GM18507 (cell line): ENCODE measurements around the gene NCR1.
"Not testable (repeated sequence)": the region's sequence is repeated elsewhere in the genome, so short reads cannot be mapped to it uniquely, and the experiment has no call there.

Experiments
- DNase-seq: peaks from one replicate; pipeline ENCODE4 v3.0.0; 2011; ENCODE audit warnings: low read depth; ENCODE audit not compliant: insufficient read length; ENCODE audit errors: extremely low spot score
- FAIRE-seq: peaks from 2 replicates; lab custom pipeline; 2011; peaks lifted over from hg19 to GRCh38; lab: Jason Lieb, UNC

Gene NCR1, protein sequence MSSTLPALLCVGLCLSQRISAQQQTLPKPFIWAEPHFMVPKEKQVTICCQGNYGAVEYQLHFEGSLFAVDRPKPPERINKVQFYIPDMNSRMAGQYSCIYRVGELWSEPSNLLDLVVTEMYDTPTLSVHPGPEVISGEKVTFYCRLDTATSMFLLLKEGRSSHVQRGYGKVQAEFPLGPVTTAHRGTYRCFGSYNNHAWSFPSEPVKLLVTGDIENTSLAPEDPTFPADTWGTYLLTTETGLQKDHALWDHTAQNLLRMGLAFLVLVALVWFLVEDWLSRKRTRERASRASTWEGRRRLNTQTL

DNA sequence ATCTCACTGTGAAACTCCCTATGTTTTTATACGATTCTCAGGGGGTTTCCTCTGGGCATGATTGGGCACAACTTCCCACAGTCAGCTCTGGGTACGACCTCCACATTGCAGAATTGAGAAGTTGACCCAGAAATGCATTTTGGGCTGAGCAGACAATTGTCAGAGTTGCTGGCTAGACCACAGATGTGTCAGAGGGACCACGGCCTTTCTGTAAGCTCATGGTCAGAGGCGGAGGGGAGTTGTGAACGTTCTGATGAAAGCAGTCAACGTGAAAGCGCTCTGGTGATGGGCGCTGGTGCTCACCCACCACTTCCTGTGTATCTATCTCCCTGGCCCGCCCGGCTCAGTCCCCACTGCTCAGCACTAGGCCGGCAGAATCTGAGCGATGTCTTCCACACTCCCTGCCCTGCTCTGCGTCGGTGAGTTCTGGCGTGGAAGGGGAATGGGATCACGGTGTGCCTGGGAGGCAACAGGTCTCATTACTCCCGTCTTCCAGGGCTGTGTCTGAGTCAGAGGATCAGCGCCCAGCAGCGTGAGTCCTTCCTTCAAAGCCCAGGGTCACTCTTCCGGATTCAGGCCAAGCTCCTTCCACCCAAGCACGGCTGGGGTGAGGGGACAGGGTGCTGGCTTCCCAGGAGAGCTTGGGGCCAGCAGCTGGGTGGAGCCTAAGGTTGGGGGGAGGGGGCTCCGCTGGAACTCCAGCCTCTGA lies at the start of gene NCR1:
NCR1 (plus strand) TSS at position 346 of the 709 bp plus-strand sequence; CDS start at position 386, 40 bp downstream.
- DNase-seq (no peak), FAIRE-seq (no peak)

DNA sequence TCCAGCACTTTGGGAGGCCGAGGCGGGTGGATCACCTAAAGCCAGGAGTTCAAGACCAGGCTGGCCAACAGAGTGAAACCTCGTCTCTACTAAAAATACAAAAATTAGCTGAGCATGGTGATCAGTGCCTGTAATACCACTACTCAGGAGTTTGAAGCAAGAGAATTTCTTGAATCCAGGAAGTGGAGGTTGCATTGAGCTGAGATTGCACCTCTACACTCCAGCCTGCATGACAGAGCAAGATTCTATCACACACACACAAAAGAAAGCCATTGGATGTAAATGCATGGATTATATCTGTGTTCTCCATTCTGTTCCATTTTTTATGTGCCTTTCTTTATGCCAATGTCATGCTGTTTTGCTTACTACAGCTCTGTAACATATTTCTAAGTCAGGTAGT lies 47.5 kb upstream of the NCR1 start:
- FAIRE-seq, DNase-seq: not testable (repeated sequence)

DNA sequence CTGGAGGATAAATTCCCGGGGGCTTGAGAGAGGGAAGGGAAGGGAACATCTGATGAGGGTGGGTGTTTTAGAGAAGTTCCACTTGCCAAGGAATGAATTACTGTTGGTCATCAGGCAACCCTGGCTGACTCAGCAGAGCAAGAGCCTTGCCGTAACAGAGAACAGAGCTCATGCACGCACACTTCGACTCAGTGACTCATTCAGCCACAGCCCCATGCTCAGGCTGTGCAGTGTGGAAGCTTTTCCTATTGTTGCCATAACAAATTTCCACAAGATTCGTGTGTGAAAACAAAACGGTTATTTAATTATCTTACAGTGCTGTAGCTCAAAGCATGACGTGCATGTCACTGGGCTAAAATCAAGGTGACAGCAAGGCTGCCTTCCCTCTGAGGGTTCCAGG lies 46.5 kb upstream of the NCR1 start:
- FAIRE-seq: not testable (repeated sequence)

DNA sequence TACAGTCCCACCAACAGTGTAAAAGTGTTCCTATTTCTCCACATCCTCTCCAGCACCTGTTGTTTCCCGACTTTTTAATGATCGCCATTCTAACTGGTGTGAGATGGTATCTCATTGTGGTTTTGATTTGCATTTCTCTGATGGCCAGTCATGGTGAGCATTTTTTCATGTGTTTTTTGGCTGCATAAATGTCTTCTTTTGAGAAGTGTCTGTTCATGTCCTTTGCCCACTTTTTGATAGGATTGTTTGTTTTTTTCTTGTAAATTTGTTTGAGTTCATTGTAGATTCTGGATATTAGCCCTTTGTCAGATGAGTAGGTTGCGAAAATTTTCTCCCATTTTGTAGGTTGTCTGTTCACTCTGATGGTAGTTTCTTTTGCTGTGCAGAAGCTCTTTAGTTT lies 42.5 kb upstream of the NCR1 start:
- FAIRE-seq: not testable (repeated sequence)

More for the DNA sequence above, 46.5 kb upstream of the NCR1 start:
- not testable (repeated sequence) for DNase-seq

DNA sequence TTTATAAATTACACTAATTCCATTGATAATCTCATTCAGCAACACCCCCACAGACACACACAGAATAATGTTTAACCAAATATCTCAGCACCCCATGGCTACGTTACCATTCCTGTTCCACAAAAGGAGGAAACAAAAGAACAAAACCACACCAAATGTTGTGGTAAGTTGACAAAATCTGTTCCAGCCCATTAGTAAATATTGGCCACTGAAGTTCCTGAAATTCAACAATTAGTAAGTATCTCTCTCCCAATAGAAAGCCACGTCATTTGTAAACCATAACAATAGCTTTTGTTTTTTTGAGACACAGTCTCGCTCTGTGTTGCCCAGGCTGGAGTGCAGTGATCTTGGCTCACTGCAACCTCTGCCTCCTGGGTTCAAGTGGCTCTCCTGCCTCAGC lies 34.3 kb upstream of the NCR1 start:
- DNase-seq (no peak), FAIRE-seq (no peak)

More for the DNA sequence above, 42.5 kb upstream of the NCR1 start:
- DNase-seq: not testable (repeated sequence)

DNA sequence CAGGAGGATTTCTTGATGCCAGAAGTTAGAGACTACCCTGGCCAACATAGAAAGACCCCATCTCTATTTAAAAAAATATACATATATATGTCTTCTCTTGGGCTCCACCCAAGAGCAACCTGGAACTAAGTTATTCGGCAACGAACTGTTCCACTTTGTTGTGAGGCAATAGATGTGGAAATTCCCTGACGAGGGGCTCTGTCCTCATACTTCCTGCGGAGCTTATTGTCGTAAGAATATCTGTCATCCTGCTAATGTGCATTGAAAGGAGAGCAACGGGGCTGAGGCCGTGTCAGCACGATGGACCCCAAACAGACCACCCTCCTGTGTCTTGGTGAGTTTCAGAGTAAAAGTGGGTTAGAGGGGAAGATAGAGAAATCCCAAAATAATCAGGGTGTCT lies 32.0 kb upstream of the NCR1 start, which contains the start of gene FCAR:
FCAR (plus strand) TSS at position 246 of the 400 bp plus-strand sequence; CDS start at position 301, 55 bp downstream.
- no peak for DNase-seq
- no peak for FAIRE-seq

DNA sequence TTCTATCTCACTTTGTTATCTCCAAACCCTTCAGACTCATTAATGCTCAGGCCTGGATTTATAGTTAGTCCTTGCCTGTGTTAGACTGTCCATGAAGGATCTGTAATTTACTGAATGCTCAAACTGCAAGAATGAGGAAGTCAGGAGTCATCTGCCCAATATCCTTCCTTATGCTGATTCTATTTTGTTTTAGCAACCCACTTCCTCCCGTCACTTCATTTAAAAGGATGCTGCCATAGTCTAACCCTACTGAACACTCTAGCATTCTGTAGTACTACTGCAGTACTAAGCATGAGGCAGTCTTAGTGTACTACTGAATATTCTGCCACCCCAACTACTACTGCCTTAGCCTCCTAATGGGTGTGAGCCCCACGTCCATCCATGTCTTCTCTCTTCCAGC lies 30.4 kb upstream of the NCR1 start:
- FAIRE-seq: no peak
- no peak for DNase-seq

DNA sequence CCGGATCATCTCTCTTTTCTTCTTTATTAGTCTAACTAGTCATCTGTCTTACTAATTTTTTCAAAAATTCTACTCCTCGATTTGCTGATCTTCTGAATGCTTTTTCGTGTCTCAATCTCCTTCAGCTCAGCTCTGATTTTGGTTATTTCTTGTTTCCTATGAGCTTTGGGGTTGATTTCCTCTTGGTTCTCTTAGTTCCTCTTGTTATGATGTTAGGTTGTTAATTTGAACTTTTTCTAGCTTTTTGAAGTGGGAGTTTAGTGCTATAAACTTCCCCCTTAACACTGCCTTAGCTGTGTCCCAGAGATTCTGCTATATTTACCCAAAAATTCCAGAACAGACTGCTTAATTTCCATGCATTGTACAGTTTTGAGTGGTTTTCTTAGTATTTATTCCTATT lies 28.5 kb upstream of the NCR1 start:
- FAIRE-seq: no peak

DNA sequence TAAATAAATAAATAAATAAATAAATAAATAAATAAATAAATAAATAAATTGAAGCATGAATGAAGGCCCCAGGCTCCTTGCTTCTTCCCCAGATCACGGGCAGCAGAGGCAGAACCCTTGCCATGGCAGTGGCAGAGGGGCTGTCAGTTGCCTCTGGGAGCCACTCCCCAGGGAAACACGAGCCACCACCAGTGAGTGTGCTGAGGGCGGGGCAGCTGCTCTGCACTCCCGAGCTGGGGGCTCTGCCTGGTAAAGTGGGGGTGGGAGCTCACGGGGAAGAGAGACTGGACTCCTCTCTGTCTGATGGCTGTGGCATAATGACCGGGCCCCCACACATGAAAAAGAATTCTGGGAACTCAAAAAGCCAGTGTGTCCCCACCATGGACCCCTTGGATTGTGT lies 24.1 kb upstream of the NCR1 start:
- FAIRE-seq (no peak), DNase-seq (no peak)

More for the DNA sequence above, 28.5 kb upstream of the NCR1 start:
- DNase-seq: no peak

DNA sequence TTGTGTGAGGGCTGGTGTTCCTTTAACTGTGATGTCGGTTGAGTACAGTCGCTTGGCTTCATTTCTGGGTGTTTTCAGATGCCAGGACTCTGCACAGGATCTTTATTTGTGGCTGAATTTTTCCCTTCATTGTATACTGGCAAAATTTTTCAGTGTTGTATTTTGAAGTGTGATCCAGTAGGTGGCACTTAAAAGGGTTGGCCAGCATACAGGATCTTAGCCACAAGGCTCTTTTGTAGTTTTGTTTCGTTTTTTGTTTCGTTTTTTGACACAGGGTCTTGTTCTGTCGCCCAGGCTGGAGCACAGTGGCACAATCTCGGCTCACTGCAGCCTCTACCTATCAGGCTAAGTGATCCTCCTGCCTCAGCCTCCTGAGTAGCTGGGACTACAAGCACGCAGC lies 23.2 kb upstream of the NCR1 start:
- FAIRE-seq (peak; percentile 85), DNase-seq (peak; percentile 15)

DNA sequence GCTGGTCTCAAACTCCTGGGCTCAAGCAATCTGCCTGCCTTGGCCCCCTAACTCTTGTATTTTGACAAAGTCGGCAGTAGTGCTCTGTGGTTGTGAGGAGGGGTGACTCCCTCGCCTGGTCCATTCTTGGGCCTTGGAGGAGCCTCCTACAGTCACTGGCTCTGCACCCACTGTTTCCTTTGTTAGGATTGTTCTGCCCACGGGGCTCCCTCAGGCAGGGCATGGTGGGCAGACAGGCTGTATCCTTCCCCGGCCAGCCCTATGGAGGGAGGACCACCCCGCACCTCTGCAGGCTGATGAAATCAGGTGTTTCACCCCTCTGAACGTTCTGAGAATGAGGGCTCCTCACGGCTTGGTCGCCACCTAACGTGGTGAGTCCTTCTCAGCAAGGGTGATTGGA lies 22.7 kb upstream of the NCR1 start:
- FAIRE-seq: no peak
- no peak for DNase-seq

DNA sequence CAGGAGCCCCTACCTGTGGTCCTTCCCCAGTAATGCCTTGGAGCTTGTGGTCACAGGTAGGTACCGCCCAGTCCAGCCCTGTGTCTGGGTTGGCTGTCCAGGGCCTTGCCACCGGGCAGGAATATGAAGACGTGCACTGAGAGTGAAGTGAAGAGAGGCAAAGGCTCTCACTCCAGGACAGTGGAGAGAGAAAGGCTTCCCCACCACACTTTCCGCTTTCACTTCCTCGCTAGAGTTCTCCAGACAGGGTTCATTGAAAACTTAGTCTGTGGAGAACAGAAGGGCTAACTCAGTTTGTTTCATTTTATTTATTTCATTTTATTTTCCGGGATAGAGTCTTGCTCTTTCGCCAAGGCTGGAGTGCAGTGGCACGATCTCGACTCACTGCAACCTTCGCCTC lies 17.7 kb upstream of the NCR1 start:
- FAIRE-seq: no peak

DNA sequence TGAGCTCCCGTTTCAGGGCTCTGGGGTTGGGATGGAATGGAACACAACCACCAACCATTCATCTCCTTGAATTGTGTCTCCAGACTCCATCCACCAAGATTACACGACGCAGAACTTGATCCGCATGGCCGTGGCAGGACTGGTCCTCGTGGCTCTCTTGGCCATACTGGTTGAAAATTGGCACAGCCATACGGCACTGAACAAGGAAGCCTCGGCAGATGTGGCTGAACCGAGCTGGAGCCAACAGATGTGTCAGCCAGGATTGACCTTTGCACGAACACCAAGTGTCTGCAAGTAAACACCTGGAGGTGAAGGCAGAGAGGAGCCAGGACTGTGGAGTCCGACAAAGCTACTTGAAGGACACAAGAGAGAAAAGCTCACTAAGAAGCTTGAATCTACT lies 16.4 kb upstream of the NCR1 start:
- FAIRE-seq: no peak
- DNase-seq: no peak

More for the DNA sequence above, 17.7 kb upstream of the NCR1 start:
- DNase-seq: no peak

DNA sequence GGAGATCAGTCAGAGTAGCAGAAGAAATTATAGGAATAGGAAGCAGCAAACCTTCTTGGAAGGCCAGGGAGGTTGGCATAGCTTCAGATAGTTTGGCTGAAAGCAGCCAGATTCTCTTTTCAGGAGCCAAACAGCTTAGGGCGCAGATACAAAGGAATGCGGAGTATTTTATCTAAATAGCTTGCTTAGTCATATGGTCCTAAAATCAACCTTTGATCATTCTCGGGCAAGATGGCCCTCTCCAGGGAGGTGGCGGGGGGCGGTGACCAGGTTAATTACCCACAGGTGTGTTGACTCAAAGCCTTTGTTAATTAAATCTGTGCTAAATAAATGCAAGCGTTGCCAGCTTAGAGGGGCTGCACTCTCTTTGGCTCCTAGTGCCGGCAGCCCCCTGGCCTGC lies 12.5 kb upstream of the NCR1 start:
- DNase-seq: no peak
- FAIRE-seq: no peak

DNA sequence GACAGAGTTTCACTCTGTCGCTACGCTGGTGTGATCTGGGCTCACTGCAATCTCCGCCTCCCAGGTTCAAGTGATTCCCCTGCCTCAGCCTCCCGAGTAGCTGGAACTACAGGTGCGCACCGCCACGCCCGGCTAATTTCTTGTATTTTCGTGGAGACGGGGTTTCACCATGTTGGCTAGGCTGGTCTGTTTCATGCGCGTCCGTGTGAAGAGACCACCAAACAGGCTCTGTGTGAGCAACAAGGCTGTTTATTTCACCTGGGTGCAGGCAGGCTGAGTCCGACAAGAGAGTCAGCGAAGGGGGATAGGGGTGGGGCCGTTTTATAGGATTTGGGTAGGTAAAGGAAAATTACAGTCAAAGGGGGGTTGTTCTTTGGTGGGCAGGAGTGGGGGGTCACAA lies 11.8 kb upstream of the NCR1 start:
- FAIRE-seq: not testable (repeated sequence)

DNA sequence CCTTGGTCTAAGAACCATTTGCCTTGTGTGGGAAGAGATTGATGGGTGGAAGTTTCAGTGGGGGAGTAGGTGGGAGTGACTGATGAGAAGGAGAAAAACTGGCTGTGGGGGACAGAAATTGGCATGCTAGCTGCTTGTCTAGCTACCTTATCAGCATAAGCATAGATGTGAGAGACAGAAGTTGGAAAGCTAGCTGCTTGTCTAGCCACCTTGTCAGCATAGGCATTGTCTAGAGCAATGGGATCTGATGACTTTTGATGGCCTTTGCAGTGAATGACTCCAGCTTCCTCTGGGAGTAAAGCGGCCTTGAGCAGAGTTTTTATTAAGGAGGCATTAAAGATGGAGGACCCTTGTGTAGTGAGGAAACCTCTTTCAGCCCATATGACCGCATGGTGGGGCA lies 9.9 kb upstream of the NCR1 start:
- DNase-seq: no peak
- FAIRE-seq: no peak

More for the DNA sequence above, 11.8 kb upstream of the NCR1 start:
- not testable (repeated sequence) for DNase-seq

DNA sequence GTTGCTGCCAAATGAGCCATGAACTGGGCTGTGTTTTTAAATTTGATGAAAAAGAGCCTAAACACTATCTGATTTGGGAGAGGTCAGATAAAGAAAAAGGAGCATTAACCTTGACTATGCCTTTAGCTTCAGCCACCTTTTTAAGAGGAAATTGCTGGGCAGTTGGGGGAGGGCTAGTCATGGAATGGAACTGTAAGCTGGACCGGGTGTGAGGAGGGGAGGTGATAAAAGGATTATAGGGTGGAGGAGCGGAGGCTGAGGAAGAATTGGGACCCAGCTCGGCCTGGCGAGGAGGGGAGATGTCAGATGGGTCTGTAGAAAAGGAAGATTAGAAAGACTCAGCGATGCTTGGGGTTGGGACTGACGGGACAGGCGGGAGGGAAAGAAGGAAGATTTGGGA lies 7.3 kb upstream of the NCR1 start:
- not testable (repeated sequence) for FAIRE-seq, DNase-seq

DNA sequence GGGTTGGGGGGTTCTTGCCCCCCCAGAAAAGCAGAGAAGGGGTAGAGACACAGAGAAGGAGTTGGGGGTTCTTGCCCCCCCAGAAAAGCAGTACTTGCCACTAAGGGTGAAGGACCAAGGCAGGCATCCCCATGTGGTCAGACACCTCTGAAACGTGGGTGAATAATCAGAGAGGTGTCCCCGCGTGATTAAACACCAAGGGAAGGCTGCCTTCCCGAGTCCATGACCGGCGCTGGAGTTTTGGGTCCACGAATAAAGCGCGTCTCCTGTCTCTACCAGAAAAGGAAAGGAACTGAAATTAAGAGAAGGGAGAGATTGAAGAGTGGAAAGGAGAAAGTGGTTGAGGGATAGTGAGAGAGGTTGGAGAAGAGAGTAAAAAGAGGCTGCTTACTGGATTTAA lies 6.3 kb upstream of the NCR1 start:
- not testable (repeated sequence) for DNase-seq, FAIRE-seq

DNA sequence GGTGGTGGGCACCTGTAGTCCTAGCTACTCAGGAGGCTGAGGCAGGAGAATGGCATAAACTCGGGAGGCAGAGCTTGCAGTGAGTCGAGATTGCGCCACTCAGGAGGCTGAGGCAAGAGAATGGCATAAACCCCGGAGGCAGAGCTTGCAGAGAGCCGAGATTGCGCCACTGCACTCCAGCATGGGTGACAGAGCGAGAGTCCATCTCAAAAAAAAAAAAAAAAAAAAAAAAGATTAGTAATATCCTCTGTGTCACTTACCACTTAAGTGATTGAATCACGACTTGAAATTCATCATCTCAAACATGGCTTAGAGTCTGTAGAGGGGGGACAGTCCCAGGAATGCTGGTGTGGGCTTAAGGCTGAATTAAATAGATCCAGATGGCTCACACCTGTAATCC lies 4.8 kb upstream of the NCR1 start:
- DNase-seq, FAIRE-seq: not testable (repeated sequence)

DNA sequence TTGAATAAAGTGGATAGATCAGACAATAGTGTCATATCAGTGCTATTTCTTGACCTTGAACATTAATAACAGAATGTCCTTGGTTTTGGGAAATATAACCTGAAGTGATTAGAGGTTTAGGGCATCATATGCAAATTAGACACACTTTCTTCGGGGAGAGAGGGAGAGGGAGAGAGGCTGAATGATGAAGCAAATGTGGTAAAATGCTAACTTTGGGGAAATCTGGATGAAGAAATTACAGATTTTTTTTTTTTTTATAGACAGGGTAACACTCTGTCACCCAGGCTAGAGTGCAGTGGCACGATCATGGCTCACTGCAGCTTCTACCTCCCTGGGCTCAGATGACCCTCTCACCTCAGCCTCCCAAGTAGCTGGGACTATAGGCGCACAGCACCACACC lies 3.9 kb upstream of the NCR1 start:
- FAIRE-seq (no peak), DNase-seq (no peak)

DNA sequence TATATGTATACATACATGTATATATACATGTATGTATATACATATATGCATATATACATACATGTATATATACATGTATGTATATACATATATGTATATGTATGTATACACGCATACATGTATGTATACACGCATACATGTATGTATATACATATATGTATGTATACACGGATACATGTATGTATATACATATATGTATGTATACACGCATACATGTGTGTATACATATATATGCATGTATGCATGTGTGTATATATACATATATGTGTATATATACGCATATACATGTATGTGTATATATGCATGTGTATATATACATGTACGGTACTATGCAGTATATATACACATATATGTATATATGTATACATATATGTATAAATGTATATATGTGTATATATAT lies 2.6 kb upstream of the NCR1 start:
- DNase-seq (no peak), FAIRE-seq (no peak)
